Measurements from ENCODE around the gene PCDHGA6.
"Not testable (repeated sequence)": the region's sequence is repeated elsewhere in the genome, so short reads cannot be mapped to it uniquely, and the experiment has no call there.

Gene PCDHGA6

DNA sequence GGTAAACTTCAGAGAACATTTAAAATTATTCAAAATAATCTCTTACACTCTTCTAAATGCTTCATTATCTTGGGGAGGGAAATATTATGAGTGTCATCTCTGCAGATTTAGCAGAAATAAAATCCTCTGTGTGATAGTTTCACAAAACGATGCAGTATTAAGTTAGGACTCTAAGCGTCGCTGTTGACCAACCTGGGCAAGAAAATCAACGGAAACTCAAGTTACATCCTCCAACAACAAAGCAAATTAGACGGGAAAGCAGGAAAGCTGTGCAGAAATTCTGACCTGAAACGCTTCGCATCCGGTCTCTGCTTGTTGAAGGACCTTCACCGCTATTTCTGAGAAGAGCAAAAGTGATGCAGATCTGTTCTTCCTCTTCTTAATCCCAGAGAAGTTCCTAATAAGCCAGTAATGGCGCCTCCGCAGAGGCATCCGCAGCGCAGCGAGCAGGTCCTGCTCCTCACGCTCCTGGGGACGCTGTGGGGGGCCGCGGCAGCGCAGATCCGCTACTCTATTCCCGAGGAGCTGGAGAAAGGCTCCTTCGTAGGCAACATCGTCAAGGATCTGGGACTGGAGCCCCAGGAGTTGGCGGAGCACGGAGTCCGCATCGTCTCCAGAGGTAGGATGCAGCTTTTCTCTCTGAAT, at the start of gene PCDHGA6:
TSS of gene PCDHGA6 (plus strand) at position 219 of the 645 bp plus-strand sequence. CDS start at position 412, 193 bp downstream.
- in situ Hi-C loops (cut with MboI; ENCODE audit: low pct_unique_long_range_greater_than_20kb, low sequenced_read_pairs), result loop anchor here (25.0 kb wide), 1 partner anchor 189 kb away; no protein-coding TSS in a partner anchor
- DNase-seq, result no peak

DNA sequence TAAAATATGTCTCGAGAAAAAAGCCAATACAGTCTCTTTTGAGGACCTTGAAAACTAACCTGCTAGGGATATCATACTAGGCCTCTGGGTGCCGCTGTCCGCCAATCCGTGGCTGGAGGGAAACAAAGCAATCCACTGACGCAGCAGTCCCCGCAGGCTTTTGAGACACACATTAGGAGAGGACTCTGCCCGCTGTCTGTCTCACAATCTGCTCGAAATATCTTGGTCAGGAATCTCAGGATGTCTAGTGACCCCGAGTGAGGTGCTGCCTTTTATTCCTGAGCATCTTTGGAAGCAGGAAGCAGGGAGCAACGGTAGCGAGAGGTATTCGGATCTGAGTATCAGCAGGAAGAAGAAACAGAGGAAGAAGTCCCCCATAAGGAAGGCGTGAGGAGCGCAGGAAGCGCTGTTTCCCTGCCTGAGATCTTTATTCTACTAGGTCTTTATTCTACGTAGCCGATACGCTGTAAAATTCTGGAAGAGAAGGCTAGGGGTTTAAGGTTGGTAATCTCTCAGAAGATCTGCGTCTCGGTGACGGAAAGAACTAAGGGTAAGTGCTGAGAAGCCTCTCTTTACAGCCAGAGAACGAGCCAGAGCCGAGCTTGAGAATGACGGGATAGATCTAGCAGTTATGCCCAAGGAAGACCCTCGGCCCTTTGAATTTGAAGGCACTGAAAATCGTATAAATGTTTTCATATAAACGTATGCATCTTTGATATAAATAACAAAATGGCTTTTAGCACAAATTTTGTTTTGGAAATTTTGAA, 47.4 kb upstream of the PCDHGA6 start:
- in situ Hi-C loops (cut with MboI; ENCODE audit: low pct_unique_long_range_greater_than_20kb, low sequenced_read_pairs), result no loop called here
- no peak for DNase-seq

DNA sequence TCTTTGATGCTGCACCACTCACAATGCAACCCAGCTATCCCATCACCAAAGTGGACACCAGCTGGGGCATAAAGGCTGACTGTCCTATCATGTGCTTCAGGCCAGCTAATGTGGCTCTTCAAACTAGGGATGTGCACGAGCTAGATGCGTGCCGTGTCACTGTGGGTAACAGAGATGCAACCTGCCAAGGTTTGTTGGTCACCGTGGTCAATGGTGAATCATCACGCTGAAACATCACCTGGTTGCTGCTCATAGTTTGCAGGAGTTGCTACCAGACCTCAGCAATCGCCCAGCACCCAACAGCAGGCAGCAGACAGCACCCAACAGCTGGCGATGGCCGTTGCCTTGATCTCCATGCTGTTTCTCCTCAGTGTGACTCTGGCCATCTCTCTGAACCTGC, 45.5 kb upstream of the PCDHGA6 start:
- in situ Hi-C loops (cut with MboI; ENCODE audit: low pct_unique_long_range_greater_than_20kb, low sequenced_read_pairs), result no loop called here
- no peak for DNase-seq

DNA sequence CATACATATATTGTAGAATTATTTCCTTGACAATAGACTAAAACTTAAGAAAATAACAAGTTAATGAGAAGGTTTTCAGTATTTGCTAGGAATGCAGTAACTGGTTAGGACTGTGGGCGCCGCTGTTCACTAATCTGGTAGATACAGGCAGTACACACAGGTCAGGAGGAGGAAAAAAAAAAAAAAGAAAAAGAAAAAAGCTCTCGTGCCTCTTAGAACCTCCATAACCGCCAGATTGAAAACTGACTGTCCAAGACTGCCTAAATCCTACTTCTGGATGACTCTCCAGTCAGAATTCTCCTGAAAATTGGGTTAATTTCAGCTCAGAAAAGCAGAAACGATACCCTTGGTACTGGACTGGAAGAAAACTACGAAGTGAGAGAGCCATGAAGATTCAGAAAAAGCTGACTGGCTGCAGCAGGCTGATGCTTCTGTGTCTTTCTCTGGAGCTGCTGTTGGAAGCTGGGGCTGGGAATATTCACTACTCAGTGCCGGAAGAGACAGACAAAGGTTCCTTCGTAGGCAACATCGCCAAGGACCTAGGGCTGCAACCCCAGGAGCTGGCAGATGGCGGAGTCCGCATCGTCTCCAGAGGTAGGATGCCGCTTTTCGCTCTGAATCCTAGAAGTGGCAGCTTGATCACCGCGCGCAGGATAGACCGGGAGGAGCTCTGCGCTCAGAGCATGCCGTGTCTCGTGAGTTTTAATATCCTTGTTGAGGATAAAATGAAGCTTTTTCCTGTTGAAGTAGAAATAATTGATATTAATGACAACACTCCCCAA, 43.2 kb upstream of the PCDHGA6 start, which contains the start of gene PCDHGA1:
TSS of gene PCDHGA1 (plus strand) at position 216 of the 782 bp plus-strand sequence.
- in situ Hi-C loops (cut with MboI; ENCODE audit: low pct_unique_long_range_greater_than_20kb, low sequenced_read_pairs), result no loop called here

DNA sequence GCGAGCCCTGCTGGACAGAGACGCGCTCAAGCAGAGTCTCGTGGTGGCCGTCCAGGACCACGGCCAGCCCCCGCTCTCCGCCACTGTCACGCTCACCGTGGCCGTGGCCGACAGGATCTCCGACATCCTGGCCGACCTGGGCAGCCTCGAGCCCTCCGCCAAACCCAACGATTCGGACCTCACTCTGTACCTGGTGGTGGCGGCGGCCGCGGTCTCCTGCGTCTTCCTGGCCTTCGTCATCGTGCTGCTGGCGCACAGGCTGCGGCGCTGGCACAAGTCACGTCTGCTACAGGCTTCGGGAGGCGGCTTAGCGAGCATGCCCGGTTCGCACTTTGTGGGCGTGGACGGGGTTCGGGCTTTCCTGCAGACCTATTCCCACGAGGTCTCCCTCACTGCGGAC, 41.1 kb upstream of the PCDHGA6 start:
- DNase-seq; in situ Hi-C loops (cut with MboI; ENCODE audit: low pct_unique_long_range_greater_than_20kb, low sequenced_read_pairs): not testable (repeated sequence)

More for the DNA sequence above, 43.2 kb upstream of the PCDHGA6 start, which contains the start of gene PCDHGA1:
- peak; percentile 50 for DNase-seq

DNA sequence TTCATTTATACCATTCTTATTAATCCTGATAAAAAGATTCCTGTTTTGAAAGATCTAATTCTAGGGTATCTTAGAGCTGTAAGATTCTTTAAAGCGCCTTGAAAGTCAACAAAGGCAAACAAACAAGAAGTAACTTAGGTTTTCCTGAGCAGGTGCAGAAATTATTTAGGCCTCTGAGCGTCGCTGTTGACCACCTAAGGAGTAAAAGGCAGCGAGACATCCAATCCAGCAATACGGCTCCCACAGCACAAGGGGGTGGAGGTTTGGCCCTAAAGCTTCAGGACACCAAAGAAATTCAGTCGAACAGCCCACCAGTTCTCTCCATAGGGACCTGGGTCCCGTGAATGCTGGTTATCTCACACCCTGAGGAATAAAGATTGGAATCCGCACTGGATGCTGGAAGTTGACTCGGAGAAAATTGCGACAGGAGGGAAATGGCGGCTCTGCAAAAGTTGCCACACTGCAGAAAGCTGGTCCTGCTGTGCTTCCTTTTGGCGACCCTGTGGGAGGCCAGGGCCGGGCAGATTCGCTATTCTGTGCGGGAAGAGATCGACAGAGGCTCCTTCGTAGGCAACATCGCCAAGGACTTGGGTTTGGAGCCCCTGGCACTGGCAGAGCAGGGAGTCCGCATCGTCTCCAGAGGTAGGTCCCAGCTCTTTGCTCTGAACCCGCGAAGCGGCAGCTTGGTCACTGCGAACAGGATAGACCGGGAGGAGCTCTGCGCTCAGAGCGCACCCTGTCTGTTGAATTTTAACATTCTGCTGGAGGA, 35.0 kb upstream of the PCDHGA6 start, which contains the start of gene PCDHGA2:
TSS of gene PCDHGA2 (plus strand) at position 223 of the 769 bp plus-strand sequence.
- in situ Hi-C loops (cut with MboI; ENCODE audit: low pct_unique_long_range_greater_than_20kb, low sequenced_read_pairs), result no loop called here
- DNase-seq, result peak; percentile 41

DNA sequence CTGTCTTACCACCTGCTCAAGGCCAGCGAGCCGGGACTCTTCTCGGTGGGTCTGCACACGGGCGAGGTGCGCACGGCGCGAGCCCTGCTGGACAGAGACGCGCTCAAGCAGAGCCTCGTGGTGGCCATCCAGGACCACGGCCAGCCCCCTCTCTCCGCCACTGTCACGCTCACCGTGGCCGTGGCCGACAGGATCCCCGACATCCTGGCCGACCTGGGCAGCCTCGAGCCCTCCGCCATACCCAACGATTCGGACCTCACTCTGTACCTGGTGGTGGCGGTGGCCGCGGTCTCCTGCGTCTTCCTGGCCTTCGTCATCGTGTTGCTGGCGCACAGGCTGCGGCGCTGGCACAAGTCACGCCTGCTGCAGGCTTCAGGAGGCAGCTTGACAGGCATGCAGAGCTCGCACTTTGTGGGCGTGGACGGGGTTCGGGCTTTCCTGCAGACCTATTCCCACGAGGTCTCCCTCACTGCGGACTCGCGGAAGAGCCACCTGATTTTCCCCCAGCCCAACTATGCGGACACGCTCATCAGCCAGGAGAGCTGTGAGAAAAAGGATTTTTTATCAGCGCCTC, 32.8 kb upstream of the PCDHGA6 start:
- DNase-seq; in situ Hi-C loops (cut with MboI; ENCODE audit: low pct_unique_long_range_greater_than_20kb, low sequenced_read_pairs): not testable (repeated sequence)

DNA sequence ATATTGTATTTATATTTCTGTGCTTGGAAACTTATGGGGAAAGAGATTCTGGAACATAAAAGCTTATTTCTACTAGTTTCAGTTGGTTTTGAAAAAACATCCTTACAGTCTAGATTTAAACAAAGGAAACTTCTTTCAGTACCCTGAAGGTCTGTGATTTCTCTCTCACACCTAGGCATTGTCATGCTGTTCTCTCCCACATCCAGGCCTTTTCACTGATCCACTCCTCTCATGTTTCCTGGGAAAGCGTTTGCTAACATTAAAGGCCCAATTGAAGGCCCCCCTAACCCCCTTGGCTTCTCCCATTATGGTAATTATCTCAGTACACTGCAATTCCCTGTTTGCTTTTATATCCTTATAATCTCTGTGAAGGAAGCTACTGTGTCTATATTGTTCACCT, 30.9 kb upstream of the PCDHGA6 start:
- in situ Hi-C loops (cut with MboI; ENCODE audit: low pct_unique_long_range_greater_than_20kb, low sequenced_read_pairs), result no loop called here

DNA sequence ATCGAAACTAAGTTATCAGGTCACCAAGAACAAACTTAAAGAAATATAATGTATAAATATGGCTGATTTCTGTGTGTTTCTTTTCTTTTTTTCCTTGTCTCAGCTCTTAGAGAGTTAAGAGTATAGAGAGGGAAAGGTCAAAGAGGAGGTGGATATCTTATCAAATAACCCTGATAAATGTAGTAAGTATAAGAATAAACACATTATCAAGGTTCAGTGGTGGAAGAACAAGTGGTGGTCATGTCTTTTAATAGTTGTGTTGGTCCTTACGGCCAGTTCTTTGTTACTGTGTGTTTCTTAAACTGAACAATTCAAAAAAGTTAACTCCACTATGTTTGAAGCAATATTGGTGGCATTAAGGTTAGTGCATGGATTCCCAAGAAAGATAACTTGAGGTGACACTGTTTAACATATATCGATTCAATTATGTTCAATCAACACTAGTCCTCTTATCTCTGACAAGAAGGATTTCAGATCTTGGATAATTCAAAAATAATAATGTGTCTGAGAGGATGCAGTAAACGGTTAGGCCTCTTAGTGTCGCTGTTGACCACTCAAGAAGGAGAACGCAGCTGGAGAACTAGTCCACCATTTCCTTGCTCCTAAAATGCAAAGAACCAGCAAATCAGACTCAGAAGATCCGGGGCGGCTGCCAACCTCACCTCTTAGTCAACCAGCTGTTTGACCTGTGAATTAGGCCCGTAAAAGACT, 30.3 kb upstream of the PCDHGA6 start, which contains the start of gene PCDHGA3:
TSS of gene PCDHGA3 (plus strand) at position 588 of the 711 bp plus-strand sequence. CDS start 205 bp downstream, outside the sequence.
- in situ Hi-C loops (cut with MboI; ENCODE audit: low pct_unique_long_range_greater_than_20kb, low sequenced_read_pairs), result no loop called here

More for the DNA sequence above, 30.9 kb upstream of the PCDHGA6 start:
- DNase-seq, result no peak

DNA sequence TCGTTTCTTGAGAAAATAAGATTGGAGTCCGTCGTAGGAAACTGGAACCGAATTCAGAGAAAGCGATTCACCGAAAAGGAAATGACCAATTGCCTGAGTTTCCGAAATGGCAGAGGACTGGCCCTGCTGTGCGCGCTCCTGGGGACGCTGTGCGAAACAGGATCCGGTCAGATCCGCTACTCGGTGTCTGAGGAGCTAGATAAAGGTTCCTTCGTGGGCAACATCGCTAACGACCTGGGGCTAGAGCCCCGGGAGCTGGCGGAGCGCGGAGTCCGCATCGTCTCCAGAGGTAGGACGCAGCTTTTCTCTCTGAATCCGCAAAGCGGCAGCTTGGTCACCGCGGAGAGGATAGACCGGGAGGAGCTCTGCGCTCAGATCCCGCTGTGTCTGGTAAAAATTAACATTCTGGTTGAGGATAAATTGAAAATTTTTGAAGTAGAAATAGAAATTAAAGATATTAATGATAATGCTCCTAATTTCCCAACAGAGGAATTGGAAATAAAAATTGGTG, 29.7 kb upstream of the PCDHGA6 start:
- DNase-seq, result no peak
- in situ Hi-C loops (cut with MboI; ENCODE audit: low pct_unique_long_range_greater_than_20kb, low sequenced_read_pairs), result no loop called here

More for the DNA sequence above, 30.3 kb upstream of the PCDHGA6 start, which contains the start of gene PCDHGA3:
- DNase-seq, result no peak

DNA sequence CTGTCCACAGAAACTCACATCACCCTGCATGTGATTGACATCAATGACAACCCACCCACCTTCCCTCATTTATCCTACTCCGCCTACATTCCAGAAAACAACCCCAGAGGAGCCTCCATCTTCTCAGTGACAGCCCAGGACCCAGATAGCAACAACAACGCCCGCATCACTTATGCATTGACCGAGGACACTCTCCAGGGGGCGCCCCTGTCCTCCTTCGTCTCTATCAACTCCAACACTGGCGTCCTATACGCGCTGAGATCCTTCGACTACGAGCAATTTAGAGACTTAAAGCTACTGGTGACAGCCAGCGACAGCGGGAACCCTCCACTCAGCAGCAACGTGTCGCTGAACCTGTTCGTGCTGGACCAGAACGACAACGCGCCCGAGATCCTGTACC, 28.4 kb upstream of the PCDHGA6 start:
- in situ Hi-C loops (cut with MboI; ENCODE audit: low pct_unique_long_range_greater_than_20kb, low sequenced_read_pairs), result no loop called here
- DNase-seq, result no peak

DNA sequence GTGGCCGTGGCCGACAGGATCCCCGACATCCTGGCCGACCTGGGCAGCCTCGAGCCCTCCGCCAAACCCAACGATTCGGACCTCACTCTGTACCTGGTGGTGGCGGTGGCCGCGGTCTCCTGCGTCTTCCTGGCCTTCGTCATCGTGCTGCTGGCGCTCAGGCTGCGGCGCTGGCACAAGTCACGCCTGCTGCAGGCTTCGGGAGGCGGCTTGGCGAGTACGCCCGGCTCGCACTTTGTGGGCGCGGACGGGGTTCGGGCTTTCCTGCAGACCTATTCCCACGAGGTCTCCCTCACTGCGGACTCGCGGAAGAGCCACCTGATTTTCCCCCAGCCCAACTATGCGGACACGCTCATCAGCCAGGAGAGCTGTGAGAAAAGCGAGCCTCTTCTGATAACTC, 27.7 kb upstream of the PCDHGA6 start:
- DNase-seq; in situ Hi-C loops (cut with MboI; ENCODE audit: low pct_unique_long_range_greater_than_20kb, low sequenced_read_pairs): not testable (repeated sequence)

DNA sequence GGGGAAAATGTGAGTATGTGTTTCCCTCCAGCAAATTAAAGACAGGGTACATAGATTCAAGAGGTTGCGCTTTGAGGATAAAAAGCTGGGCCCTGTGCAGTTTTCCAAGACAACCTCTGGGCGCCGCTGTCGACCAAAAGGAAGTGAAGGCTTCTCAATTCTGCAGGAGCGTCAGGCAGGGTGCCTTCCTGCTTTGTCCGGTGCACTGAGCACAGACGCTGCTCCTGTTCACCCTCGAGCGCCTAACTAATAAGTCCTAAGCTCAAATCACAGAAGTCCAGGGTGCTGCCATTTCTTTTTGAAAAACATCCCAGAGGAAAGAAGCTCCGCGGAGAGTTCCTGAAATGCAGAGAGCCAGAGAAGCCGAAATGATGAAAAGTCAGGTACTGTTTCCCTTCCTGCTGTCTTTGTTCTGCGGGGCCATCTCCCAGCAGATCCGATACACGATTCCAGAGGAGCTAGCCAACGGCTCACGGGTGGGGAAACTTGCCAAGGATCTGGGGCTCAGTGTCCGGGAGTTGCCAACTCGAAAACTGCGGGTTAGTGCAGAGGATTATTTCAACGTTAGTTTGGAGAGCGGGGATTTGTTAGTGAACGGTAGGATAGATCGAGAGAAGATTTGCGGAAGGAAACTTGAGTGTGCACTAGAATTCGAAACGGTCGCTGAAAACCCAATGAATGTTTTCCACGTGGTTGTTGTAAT, 23.6 kb upstream of the PCDHGA6 start, which contains the start of gene PCDHGB1:
TSS of gene PCDHGB1 (plus strand) at position 183 of the 703 bp plus-strand sequence. CDS start at position 345, 162 bp downstream.
- DNase-seq, result peak; percentile 40
- in situ Hi-C loops (cut with MboI; ENCODE audit: low pct_unique_long_range_greater_than_20kb, low sequenced_read_pairs), result loop anchor here (25.0 kb wide), 1 partner anchor 212 kb away; no protein-coding TSS in a partner anchor

DNA sequence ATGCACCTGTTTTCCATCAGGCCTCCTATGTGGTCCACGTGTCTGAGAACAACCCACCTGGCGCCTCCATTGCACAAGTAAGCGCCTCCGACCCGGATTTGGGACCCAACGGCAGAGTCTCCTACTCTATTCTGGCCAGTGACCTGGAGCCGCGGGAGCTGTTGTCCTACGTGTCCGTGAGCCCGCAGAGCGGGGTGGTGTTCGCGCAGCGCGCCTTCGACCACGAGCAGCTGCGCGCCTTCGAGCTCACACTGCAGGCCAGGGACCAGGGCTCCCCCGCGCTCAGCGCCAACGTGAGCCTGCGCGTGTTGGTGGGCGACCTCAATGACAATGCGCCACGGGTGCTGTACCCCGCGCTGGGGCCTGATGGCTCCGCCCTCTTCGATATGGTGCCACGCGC, 22.1 kb upstream of the PCDHGA6 start:
- no peak for DNase-seq
- in situ Hi-C loops (cut with MboI; ENCODE audit: low pct_unique_long_range_greater_than_20kb, low sequenced_read_pairs), result loop anchor here (25.0 kb wide), 1 partner anchor 211 kb away; no protein-coding TSS in a partner anchor

DNA sequence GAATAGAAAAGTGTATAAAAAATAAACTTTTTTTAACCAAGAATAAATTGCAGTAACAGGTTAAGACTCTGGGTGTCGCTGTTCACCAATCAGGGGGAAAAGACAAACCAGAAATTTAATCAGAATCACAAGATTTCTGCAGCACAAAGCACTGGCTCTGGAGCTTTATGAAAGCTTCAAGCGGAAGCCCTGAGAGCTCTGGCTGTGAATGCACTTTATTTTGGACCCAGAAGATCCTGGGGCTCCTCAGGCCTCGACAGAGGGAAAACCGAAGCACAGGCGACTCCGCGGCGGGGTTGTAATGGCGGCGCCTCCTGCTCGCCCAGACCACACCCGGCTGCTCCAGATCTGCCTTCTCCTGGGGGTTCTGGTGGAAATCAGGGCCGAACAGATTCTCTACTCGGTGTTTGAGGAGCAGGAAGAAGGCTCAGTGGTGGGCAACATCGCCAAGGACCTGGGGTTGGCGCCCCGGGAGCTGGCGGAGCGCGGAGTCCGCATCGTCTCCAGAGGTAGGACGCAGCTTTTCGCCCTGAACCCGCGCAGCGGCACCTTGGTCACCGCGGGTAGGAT, 18.7 kb upstream of the PCDHGA6 start, which contains the start of gene PCDHGA4:
TSS of gene PCDHGA4 (plus strand) at position 122 of the 570 bp plus-strand sequence. CDS start at position 209, 87 bp downstream.
- in situ Hi-C loops (cut with MboI; ENCODE audit: low pct_unique_long_range_greater_than_20kb, low sequenced_read_pairs), result loop anchor here (25.0 kb wide), 1 partner anchor 207 kb away; no protein-coding TSS in a partner anchor
- DNase-seq, result peak; percentile 17

DNA sequence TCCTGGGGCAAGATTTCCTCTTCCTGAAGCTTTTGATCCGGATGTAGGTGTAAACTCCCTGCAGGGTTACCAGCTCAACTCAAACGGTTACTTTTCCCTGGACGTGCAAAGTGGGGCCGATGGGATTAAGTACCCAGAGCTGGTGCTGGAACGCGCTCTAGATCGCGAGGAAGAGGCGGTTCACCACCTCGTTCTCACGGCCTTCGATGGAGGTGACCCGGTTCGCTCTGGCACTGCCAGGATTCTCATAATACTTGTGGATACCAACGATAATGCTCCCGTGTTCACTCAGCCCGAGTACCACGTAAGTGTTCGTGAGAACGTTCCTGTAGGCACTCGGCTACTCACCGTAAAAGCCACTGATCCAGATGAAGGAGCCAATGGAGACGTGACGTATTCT, 18.1 kb upstream of the PCDHGA6 start:
- in situ Hi-C loops (cut with MboI; ENCODE audit: low pct_unique_long_range_greater_than_20kb, low sequenced_read_pairs), result loop anchor here (25.0 kb wide), 1 partner anchor 207 kb away; no protein-coding TSS in a partner anchor

More for the DNA sequence above, 18.1 kb upstream of the PCDHGA6 start:
- DNase-seq, result no peak

Data from KBM-7 (cell line).